Prostate gland (tissue), 2 donors: ENCODE data around the gene NR5A2.

Experiments used
- POLR2A ChIP-seq: fragments of 450-650 bp; IDR thresholded peaks from one replicate; pipeline ENCODE4 v1.6.1; 2016; ENCODE audit warnings: antibody characterized with exemption, mild to moderate bottlenecking
- POLR2AphosphoS5 ChIP-seq: sonication (generic); formaldehyde crosslinking; IDR thresholded peaks from one replicate; pipeline ENCODE4 v1.6.1; 2017; ENCODE audit warnings: antibody characterized with exemption
- TF ChIP-seq, protein P1 (sequence below), 4 experiments: fragments of 200-600 bp in 2 of 4; fragments of 450-650 bp in 2 of 4; sonication (generic) in 2 of 4; IDR thresholded peaks; 1 replicate in 3 of 4; 2 replicates in 1 of 4; pipeline ENCODE4 v1.5.1; 2016 to 2019; ENCODE audit warnings: antibody characterized with exemption in 4 of 4, mild to moderate bottlenecking in 2 of 4, moderate library complexity in 2 of 4

DNA sequence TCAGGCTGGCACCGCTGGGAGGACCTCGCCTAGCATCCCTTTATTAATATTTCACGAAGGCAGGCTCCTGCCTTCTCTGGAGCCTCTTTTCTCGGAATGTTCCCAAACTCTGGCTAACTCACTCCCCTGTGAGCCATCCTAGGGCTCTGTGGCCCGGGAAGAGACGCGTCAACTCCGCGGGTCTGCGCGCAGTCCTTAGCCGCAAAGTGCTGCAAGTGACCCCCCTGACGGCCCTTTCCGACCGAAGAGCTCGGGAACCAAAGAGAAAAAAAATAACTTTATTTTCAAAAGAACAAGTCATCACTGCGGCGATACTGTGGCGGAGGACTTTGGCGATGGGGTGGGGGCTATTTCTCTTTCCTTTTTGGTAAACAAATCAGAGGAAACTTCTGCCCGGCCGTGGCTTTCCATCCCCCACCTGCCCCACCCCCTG, 14.6 kb downstream of the NR5A2 start:
- TF ChIP-seq POLR2A = no peak
- TF ChIP-seq, protein P1, sequence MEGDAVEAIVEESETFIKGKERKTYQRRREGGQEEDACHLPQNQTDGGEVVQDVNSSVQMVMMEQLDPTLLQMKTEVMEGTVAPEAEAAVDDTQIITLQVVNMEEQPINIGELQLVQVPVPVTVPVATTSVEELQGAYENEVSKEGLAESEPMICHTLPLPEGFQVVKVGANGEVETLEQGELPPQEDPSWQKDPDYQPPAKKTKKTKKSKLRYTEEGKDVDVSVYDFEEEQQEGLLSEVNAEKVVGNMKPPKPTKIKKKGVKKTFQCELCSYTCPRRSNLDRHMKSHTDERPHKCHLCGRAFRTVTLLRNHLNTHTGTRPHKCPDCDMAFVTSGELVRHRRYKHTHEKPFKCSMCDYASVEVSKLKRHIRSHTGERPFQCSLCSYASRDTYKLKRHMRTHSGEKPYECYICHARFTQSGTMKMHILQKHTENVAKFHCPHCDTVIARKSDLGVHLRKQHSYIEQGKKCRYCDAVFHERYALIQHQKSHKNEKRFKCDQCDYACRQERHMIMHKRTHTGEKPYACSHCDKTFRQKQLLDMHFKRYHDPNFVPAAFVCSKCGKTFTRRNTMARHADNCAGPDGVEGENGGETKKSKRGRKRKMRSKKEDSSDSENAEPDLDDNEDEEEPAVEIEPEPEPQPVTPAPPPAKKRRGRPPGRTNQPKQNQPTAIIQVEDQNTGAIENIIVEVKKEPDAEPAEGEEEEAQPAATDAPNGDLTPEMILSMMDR (IDR thresholded peaks at IDR 0.05) = no peak
- no peak for TF ChIP-seq POLR2AphosphoS5
